Activated CD8-positive, alpha-beta memory T cell treated with anti-CD3 and anti-CD28 coated beads, Interleukin-2, amount 50 U/mL, for 4 hours (primary cell): ENCODE results near the gene DENND2C.
A peak's percentile ranks its signal among the peaks of the same experiment; 100 is the strongest.
"Not testable (repeated sequence)": the region's sequence is repeated elsewhere in the genome, so short reads cannot be mapped to it uniquely, and the experiment has no call there.

Source experiments
- DNase-seq: peaks from one replicate; pipeline ENCODE4 v3.0.0-alpha.2; 2020

The DENND2C gene

DNA sequence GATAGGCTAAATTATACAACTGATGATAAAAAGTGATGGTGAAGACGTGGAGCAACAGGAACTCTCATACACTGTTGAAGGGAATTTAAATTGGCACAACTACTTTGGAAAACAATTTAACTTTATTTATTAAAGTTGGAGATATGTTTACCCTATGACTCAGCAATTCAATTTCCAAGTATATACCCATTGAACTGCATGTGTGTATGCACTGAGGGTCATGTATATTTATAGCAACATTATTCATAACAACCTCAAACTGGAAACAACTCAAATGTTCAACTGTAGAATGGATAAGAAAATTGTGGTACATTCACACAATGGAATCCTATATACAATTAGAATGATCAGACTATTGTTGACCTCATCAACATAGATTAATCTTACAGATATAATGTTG is 71.9 kb downstream of the DENND2C start:
- DNase-seq, result no peak

DNA sequence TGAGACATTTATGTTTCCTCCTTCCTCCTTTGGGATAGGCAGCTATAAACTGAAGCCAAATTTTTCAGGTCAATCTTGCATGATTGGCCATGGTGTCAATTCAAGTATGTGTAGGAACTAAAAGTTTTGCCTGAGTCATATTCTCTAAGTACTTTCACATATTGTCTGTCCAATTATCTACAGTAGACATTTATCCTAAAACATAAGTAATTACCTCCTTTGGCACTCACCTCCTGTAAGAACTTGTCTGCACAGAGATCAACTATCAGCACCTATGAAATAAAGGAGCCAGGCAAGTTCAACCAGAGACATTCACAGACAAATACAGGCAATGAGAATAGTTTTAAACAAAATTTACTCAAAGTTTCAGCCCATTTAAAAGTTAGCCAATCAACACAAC is 74.2 kb downstream of the DENND2C start:
- no peak for DNase-seq

DNA sequence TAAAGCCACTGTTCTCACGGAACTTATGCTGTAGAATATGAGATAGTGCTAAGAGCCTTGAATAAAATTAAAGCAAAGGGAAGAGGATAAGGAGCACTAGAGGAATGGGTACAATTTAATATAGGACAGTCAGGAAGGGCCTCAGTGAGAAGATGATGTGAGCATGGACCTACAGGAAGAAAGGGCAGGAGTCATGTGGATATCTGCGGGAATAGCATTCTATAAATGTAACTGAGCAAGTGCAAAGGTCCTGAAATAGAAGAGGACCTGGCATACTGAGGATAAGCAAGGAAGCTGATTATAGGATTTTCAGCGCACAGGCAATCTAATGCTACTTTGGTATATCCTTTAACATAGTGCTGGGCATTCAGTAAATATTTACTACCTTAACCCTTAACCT is 75.8 kb downstream of the DENND2C start:
- no peak for DNase-seq

DNA sequence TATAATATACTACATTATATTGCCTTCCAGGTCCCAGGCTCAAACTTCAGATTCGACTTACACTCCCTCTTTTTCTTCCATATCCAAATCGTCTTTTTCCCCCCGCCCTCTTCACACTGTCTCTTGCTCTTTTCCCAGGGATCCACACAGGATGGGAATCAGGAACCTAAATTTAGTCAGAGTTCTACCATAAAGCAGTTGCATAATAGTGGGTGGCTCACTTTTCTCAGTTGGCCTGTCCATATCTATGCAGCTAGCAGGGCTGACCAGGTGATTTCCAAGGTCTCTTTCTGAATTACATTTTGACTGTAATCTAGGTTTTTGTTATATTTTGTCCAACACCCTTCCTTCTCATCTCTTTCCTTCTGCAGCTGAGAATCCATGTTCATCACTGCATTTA is 80.7 kb downstream of the DENND2C start:
- DNase-seq, result no peak

DNA sequence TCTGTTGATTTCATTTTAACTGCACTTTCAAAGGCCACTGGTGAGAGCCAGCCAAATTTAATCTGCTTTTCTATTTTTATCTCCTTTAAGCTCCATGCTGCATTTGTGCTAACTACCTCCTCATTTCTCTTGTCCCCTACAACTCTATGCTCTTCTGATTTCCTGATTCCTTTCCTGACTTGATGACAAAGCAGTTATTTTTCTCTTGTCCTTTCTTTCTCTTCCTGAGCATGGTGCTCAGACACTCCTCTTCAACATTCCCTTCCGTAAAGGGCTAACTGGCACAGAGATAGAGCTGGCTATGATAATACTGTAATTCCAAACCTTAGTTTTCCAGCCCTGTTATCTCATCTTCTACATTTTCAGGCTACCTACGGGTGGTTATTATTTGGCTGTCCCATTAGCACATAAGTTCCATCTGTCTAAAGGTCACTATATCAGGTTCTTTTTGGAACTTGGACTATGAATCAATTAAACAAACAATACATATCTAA is 81.6 kb downstream of the DENND2C start:
- no peak for DNase-seq

GRCh38 chr1:114587203-114587991 is 82.5 kb downstream of the DENND2C start:
- DNase-seq, result no peak

GRCh38 chr1:114586513-114587047 is 83.3 kb downstream of the DENND2C start:
- DNase-seq, result no peak

DNA sequence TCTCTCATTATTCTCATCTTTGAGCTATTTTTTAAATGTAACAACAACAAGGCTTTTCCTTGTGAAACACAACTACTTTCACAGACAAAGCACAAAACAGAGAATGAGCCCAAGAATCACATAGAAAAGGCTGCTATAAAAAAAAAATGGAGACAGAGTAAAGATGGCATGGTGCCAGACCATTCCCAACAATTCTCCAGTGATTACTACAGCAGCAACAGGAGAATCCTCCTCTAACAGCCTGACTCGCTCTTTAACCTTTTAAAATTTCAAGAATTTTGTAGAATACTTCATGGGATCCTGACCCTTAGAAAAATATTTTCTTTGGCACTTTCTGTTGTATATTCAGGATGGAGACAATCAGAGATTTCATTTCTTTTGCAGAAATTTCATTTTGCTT is 84.6 kb downstream of the DENND2C start:
- DNase-seq, result no peak

DNA sequence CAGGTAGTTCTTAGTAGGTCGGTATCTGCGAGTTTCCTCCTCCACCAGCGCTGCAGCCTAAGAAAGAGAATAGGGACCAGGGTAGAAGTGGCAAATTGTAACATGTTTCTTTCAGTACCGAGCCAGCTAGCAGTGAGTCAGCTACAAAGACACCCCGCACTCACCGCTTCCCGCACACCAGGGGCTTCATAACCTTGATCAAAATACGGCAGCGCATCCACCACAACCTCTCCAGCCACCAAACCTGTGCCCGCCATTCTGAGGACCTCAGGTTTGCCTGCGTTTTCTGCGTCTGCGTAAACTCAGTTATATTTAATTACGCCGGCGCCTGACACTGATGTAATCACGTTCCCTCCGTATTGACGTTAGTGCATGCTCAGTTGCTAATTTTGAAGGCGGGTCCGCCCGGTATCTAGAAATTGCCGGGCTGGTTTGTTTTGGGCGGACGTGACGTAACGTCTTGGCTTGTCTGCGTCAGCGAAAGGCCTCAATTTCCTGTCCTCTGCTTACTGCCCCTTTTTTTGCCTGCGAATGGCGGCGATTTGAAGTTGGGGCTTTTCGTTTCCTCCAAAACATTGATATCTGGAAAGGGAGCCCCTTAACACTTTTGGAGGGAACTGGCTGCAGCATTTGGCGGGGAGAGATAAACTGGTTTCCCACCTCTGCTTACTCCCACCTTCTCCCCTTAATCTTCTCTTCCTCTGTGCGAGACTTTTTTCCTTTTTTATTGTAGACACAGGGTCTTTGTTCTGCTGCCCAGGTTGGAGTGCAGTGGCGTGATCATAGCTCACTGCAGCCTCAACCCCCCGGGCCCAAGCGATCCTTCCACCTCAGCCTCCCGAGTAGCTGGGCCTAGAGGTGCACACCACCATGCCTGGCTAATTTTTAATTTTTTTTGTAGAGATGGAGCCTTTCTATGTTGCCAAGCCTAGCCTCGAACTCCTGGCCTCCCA is 88.2 kb downstream of the DENND2C start, which contains the start of gene BCAS2:
TSS of gene BCAS2 (minus strand) at position 281 of the 953 bp plus-strand sequence. CDS start at position 257, 24 bp downstream.
- DNase-seq, result peak; percentile 93

- no peak for DNase-seq
Measured at GRCh38 chr1:114574365-114574764, 95.5 kb downstream of the DENND2C start.

- no peak for DNase-seq
Measured at GRCh38 chr1:114564141-114564540, 105.7 kb downstream of the DENND2C start.

DNA sequence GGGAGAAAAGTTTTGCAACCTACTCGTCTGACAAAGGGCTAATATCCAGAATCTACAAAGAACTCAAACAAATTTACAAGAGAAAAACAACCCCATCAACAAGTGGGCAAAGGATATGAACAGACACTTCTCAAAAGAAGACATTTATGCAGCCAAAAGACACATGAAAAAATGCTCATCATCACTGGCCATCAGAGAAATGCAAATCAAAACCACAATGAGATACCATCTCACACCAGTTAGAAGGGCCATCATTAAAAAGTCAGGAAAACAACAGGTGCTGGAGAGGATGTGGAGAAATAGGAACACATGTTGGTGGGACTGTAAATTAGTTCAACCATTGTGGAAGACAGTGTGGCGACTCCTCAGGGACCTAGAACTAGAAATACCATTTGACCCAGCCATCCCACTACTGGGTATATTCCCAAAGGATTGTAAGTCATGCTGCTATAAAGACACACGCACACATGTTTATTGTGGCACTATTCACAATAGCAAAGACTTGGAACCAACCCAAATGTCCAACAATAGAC is 106.8 kb downstream of the DENND2C start:
- DNase-seq, result not testable (repeated sequence)

- DNase-seq, result no peak
Measured at GRCh38 chr1:114561333-114561732, 108.5 kb downstream of the DENND2C start.

DNA sequence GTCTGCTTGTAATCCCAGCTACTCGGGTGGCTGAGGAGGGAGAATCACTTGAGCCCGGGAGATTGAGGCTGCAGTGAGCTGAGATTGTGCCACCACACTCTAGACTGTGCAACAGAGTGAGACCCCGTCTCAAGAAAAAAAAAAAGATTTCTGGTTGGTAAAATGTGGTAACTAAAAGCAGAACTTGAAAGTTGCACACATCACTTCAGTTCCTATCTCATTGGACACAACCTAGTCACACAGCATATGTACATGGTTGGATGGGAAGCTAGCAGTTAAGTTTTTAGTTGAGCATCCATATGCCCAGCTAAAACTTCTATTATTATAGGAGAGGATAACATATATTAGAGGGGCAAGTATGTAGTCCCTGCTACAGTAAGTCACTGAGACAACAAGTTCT is 110.5 kb downstream of the DENND2C start:
- DNase-seq, result no peak

GRCh38 chr1:114558544-114558943 is 111.3 kb downstream of the DENND2C start:
- no peak for DNase-seq

GRCh38 chr1:114554577-114554976 is 115.3 kb downstream of the DENND2C start:
- DNase-seq, result no peak

GRCh38 chr1:114552106-114552639 is 117.7 kb downstream of the DENND2C start:
- no peak for DNase-seq

- DNase-seq, result no peak
Measured at GRCh38 chr1:114551400-114551799, 118.4 kb downstream of the DENND2C start.

- no peak for DNase-seq
Measured at GRCh38 chr1:114550336-114550735, 119.5 kb downstream of the DENND2C start.

- no peak for DNase-seq
Measured at GRCh38 chr1:114549137-114549536, 120.7 kb downstream of the DENND2C start.

DNA sequence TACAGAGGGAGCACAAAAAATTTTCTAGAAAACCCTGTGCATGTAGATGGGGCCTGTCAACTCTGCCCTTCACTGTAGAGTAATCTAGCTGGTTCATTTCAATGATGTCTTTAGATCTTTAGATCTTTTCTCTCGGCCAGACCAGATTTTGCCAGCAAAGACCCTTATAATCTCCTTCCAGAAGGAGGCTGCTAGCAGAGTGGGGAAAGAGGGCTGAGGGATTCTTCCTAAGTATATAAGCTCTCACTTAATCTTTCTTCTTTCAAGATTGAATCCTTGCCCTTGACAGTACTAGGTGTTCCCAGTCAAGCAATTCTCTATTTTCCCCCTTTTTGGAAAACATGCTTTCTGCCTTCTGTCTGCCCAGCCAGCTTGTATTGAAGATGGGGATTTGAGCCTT is 122.8 kb downstream of the DENND2C start:
- DNase-seq, result no peak

DNA sequence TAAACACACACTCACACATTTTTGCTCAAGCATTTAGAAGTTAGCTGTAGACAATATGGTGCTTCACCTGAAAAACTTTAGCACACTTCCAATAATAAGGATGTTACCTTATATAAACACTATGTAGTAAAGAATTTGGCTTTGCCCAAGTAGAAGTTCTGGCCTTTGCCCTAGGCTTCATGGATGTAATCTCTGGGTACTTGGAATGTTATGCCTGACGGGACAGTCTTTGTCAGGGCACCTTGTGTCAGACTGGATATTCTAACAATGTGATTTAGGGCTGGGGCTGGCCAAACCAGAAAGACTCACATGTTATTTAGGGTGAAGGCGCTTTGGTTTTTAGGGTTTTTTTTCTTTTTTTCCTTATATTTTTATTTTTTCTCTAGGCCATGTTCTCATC is 124.1 kb downstream of the DENND2C start:
- DNase-seq, result no peak

GRCh38 chr1:114545315-114545714 is 124.5 kb downstream of the DENND2C start:
- DNase-seq, result no peak
